ENCODE measurements around the gene SPATA20.

Gene SPATA20

GRCh38 chr17:50564916-50565315 is 17.9 kb downstream of the SPATA20 start:
- no peaks in the 10 kb centered on the region for H3K36me3 ChIP-seq (ENCODE audit: insufficient read depth, low read length)
- no peaks in the 10 kb centered on the region for H3K9me3 ChIP-seq (ENCODE audit: control insufficient read depth, insufficient read depth, low read length)
- peaks cover 21% of the 10 kb centered on the region; the same call in 1 of the 2 replicates for H3K4me1 ChIP-seq (ENCODE audit: insufficient read depth, low read length)
- H3K9ac ChIP-seq (ENCODE audit: low read depth, low read length), result peak overlapping the region; percentile 38; the same call in 1 of the 2 replicates

GRCh38 chr17:50565402-50566350 is 18.7 kb downstream of the SPATA20 start:
- no peak overlapping the region for H3K9ac ChIP-seq (ENCODE audit: low read depth, low read length)
- no peaks in the 10 kb centered on the region for H3K9me3 ChIP-seq (ENCODE audit: control insufficient read depth, insufficient read depth, low read length)
- H3K4me1 ChIP-seq (ENCODE audit: insufficient read depth, low read length), result peaks cover 26% of the 10 kb centered on the region; the same call in 1 of the 2 replicates
- H3K36me3 ChIP-seq (ENCODE audit: insufficient read depth, low read length), result no peaks in the 10 kb centered on the region

GRCh38 chr17:50566886-50567285 is 19.9 kb downstream of the SPATA20 start:
- peaks cover 26% of the 10 kb centered on the region; the same call in 1 of the 2 replicates for H3K4me1 ChIP-seq (ENCODE audit: insufficient read depth, low read length)
- no peaks in the 10 kb centered on the region for H3K9me3 ChIP-seq (ENCODE audit: control insufficient read depth, insufficient read depth, low read length)
- H3K9ac ChIP-seq (ENCODE audit: low read depth, low read length), result no peak overlapping the region
- H3K36me3 ChIP-seq (ENCODE audit: insufficient read depth, low read length), result no peaks in the 10 kb centered on the region

- Histone ChIP-seq H3K9ac (ENCODE audit: low read depth, low read length) (no peak overlapping the region), H3K36me3 (ENCODE audit: insufficient read depth, low read length) (no peaks in the 10 kb centered on the region)
Observed at GRCh38 chr17:50568659-50569058, 21.7 kb downstream of the SPATA20 start.

GRCh38 chr17:50569592-50569991 is 22.6 kb downstream of the SPATA20 start:
- Histone ChIP-seq H3K9ac (ENCODE audit: low read depth, low read length) (no peak overlapping the region), H3K36me3 (ENCODE audit: insufficient read depth, low read length) (no peaks in the 10 kb centered on the region), H3K9me3 (ENCODE audit: control insufficient read depth, insufficient read depth, low read length) (no peaks in the 10 kb centered on the region), H3K4me1 (ENCODE audit: insufficient read depth, low read length) (peaks cover 13% of the 10 kb centered on the region; the same call in 1 of the 2 replicates)

More at GRCh38 chr17:50568659-50569058, 21.7 kb downstream of the SPATA20 start:
- H3K4me1 ChIP-seq (ENCODE audit: insufficient read depth, low read length), result peaks cover 17% of the 10 kb centered on the region; the same call in 1 of the 2 replicates
- H3K9me3 ChIP-seq (ENCODE audit: control insufficient read depth, insufficient read depth, low read length), result no peaks in the 10 kb centered on the region

- Histone ChIP-seq H3K9me3 (ENCODE audit: control insufficient read depth, insufficient read depth, low read length) (no peaks in the 10 kb centered on the region), H3K9ac (ENCODE audit: low read depth, low read length) (no peak overlapping the region), H3K4me1 (ENCODE audit: insufficient read depth, low read length) (peaks cover 13% of the 10 kb centered on the region), H3K36me3 (ENCODE audit: insufficient read depth, low read length) (no peaks in the 10 kb centered on the region)
Observed at GRCh38 chr17:50570032-50570431, 23.1 kb downstream of the SPATA20 start.

GRCh38 chr17:50570528-50570927 is 23.6 kb downstream of the SPATA20 start:
- peaks cover 15% of the 10 kb centered on the region for H3K4me1 ChIP-seq (ENCODE audit: insufficient read depth, low read length)
- no peaks in the 10 kb centered on the region for H3K9me3 ChIP-seq (ENCODE audit: control insufficient read depth, insufficient read depth, low read length)
- no peaks in the 10 kb centered on the region for H3K36me3 ChIP-seq (ENCODE audit: insufficient read depth, low read length)
- no peak overlapping the region for H3K9ac ChIP-seq (ENCODE audit: low read depth, low read length)

GRCh38 chr17:50571681-50572080 is 24.7 kb downstream of the SPATA20 start:
- no peaks in the 10 kb centered on the region for H3K36me3 ChIP-seq (ENCODE audit: insufficient read depth, low read length)
- H3K4me1 ChIP-seq (ENCODE audit: insufficient read depth, low read length), result peaks cover 12% of the 10 kb centered on the region
- H3K9ac ChIP-seq (ENCODE audit: low read depth, low read length), result no peak overlapping the region
- H3K9me3 ChIP-seq (ENCODE audit: control insufficient read depth, insufficient read depth, low read length), result no peaks in the 10 kb centered on the region

GRCh38 chr17:50572541-50572940 is 25.6 kb downstream of the SPATA20 start:
- no peaks in the 10 kb centered on the region for H3K9me3 ChIP-seq (ENCODE audit: control insufficient read depth, insufficient read depth, low read length)
- no peaks in the 10 kb centered on the region for H3K36me3 ChIP-seq (ENCODE audit: insufficient read depth, low read length)
- peaks cover 12% of the 10 kb centered on the region for H3K4me1 ChIP-seq (ENCODE audit: insufficient read depth, low read length)
- no peak overlapping the region for H3K9ac ChIP-seq (ENCODE audit: low read depth, low read length)

GRCh38 chr17:50573866-50574611 is 27.1 kb downstream of the SPATA20 start:
- no peak overlapping the region for H3K9ac ChIP-seq (ENCODE audit: low read depth, low read length)

GRCh38 chr17:50575581-50576210 is 28.7 kb downstream of the SPATA20 start:
- H3K4me1 ChIP-seq (ENCODE audit: insufficient read depth, low read length), result peaks cover 10% of the 10 kb centered on the region
- H3K9ac ChIP-seq (ENCODE audit: low read depth, low read length), result no peak overlapping the region
- no peaks in the 10 kb centered on the region for H3K9me3 ChIP-seq (ENCODE audit: control insufficient read depth, insufficient read depth, low read length)
- H3K36me3 ChIP-seq (ENCODE audit: insufficient read depth, low read length), result no peaks in the 10 kb centered on the region

More at GRCh38 chr17:50573866-50574611, 27.1 kb downstream of the SPATA20 start:
- H3K4me1 ChIP-seq (ENCODE audit: insufficient read depth, low read length), result peaks cover 12% of the 10 kb centered on the region
- H3K9me3 ChIP-seq (ENCODE audit: control insufficient read depth, insufficient read depth, low read length), result no peaks in the 10 kb centered on the region
- no peaks in the 10 kb centered on the region for H3K36me3 ChIP-seq (ENCODE audit: insufficient read depth, low read length)

- H3K9me3 ChIP-seq (ENCODE audit: control insufficient read depth, insufficient read depth, low read length), result no peaks in the 10 kb centered on the region
Observed at GRCh38 chr17:50576864-50577263, 29.9 kb downstream of the SPATA20 start.

GRCh38 chr17:50577451-50577954 is 30.5 kb downstream of the SPATA20 start:
- H3K9me3 ChIP-seq (ENCODE audit: control insufficient read depth, insufficient read depth, low read length), result no peaks in the 10 kb centered on the region
- no peak overlapping the region for H3K9ac ChIP-seq (ENCODE audit: low read depth, low read length)
- H3K36me3 ChIP-seq (ENCODE audit: insufficient read depth, low read length), result no peaks in the 10 kb centered on the region

More at GRCh38 chr17:50576864-50577263, 29.9 kb downstream of the SPATA20 start:
- H3K36me3 ChIP-seq (ENCODE audit: insufficient read depth, low read length), result no peaks in the 10 kb centered on the region
- H3K4me1 ChIP-seq (ENCODE audit: insufficient read depth, low read length), result peaks cover 11% of the 10 kb centered on the region
- no peak overlapping the region for H3K9ac ChIP-seq (ENCODE audit: low read depth, low read length)

GRCh38 chr17:50578173-50578572 is 31.2 kb downstream of the SPATA20 start:
- no peaks in the 10 kb centered on the region for H3K9me3 ChIP-seq (ENCODE audit: control insufficient read depth, insufficient read depth, low read length)
- no peaks in the 10 kb centered on the region for H3K36me3 ChIP-seq (ENCODE audit: insufficient read depth, low read length)
- H3K4me1 ChIP-seq (ENCODE audit: insufficient read depth, low read length), result peaks cover 11% of the 10 kb centered on the region
- no peak overlapping the region for H3K9ac ChIP-seq (ENCODE audit: low read depth, low read length)

More at GRCh38 chr17:50577451-50577954, 30.5 kb downstream of the SPATA20 start:
- peaks cover 11% of the 10 kb centered on the region for H3K4me1 ChIP-seq (ENCODE audit: insufficient read depth, low read length)
